Endothelial cell of umbilical vein (primary cell): ENCODE results near the gene LSM7. TPM values are rescaled to one million over a fixed set of nuclear protein-coding genes. Genes with fewer than 3 reads are reported as not detected.

Experiments used
- BruUV-seq: library from RNA; stranded (reverse); fragments of 400-500 nt; replicated peaks from 2 replicates; lab custom pipeline; 2021; lab: Mats Ljungman, UMichigan
- CTCF ChIA-PET: fragments of 300-600, 350-600 bp; sonication (Branson Sonifier 250); formaldehyde crosslinking; loops from one replicate; lab custom pipeline; 2021; ENCODE audit warnings: antibody characterized with exemption, inconsistent platforms; lab: Charles Lee
- POLR2A ChIA-PET: fragments of 300-600, 350-600 bp; sonication (Branson Sonifier 250); formaldehyde crosslinking; loops from one replicate; lab custom pipeline; 2021; ENCODE audit warnings: antibody characterized with exemption, inconsistent platforms; lab: Charles Lee
- DNase-seq: peaks from one replicate; pipeline ENCODE4 v3.0.0-alpha.2; 2011; ENCODE audit warnings: low read depth, low spot score
- FAIRE-seq: peaks from 2 replicates; lab custom pipeline; 2011; peaks lifted over from hg19 to GRCh38; lab: Jason Lieb, UNC
- H2AFZ ChIP-seq: 2 replicates; pipeline ENCODE4 v1.6.0; 2012; ENCODE audit warnings: low read depth, low read length, control low read depth, inconsistent platforms
- H3K27ac ChIP-seq: 2 replicates; pipeline ENCODE4 v1.5.1; 2011; ENCODE audit warnings: low read depth, mild to moderate bottlenecking, control low read depth, low read length, moderate library complexity; ENCODE audit not compliant: insufficient read depth
- H3K27me3 ChIP-seq, 2 experiments: 2 replicates each; pipeline versions ENCODE4 v1.6.0 to v1.6.1; 2011; ENCODE audit warnings: low read length in 2 of 2, mixed read lengths in 1 of 2; ENCODE audit not compliant: control insufficient read depth in 2 of 2, insufficient read depth in 2 of 2
- H3K36me3 ChIP-seq, 2 experiments: 2 replicates in 1 of 2; 3 replicates in 1 of 2; pipeline ENCODE4 v1.5.1; 2011; ENCODE audit warnings: low read length in 2 of 2, mild to moderate bottlenecking in 1 of 2, moderate library complexity in 1 of 2; ENCODE audit not compliant: control insufficient read depth in 2 of 2, insufficient read depth in 2 of 2; ENCODE audit errors: extremely low read depth in 1 of 2
- H3K4me1 ChIP-seq: 3 replicates; pipeline ENCODE4 v1.5.1; 2011; ENCODE audit warnings: mild to moderate bottlenecking, low read length; ENCODE audit not compliant: control insufficient read depth, insufficient read depth; ENCODE audit errors: extremely low read depth
- H3K4me2 ChIP-seq: 2 replicates; pipeline ENCODE4 v1.6.1; 2011; ENCODE audit warnings: low read length, control low read depth, mixed read lengths; ENCODE audit not compliant: insufficient read depth
- H3K4me3 ChIP-seq, 3 experiments: fragments of 200-600 bp in 1 of 3; sonication (generic), shearing (Covaris generic) in 1 of 3; replicated peaks in 1 of 3; 2 replicates each; pipeline ENCODE4 v1.5.1; 2011 to 2016; ENCODE audit warnings: control low read depth in 3 of 3, low read length in 3 of 3, mild to moderate bottlenecking in 2 of 3, inconsistent platforms in 1 of 3, low read depth in 1 of 3, moderate library complexity in 1 of 3; ENCODE audit not compliant: insufficient read depth in 1 of 3
- H3K79me2 ChIP-seq: 2 replicates; pipeline ENCODE4 v1.6.0; 2012; ENCODE audit warnings: low read length, inconsistent platforms; ENCODE audit not compliant: control insufficient read depth, insufficient read depth
- H3K9ac ChIP-seq: replicated peaks from 2 replicates; pipeline ENCODE3; 2011; ENCODE audit warnings: low read length, control low read depth; ENCODE audit not compliant: insufficient read depth; ENCODE audit errors: extremely low read depth
- H3K9me1 ChIP-seq: replicated peaks from 3 replicates; pipeline ENCODE4 v1.6.0; 2011; ENCODE audit warnings: mild to moderate bottlenecking, low read length; ENCODE audit not compliant: control insufficient read depth, insufficient read depth; ENCODE audit errors: extremely low read depth
- H3K9me3 ChIP-seq: replicated peaks from 2 replicates; pipeline ENCODE4 v1.5.1; 2012; ENCODE audit warnings: low read length, inconsistent platforms; ENCODE audit not compliant: control insufficient read depth, insufficient read depth
- H4K20me1 ChIP-seq: replicated peaks from 2 replicates; pipeline ENCODE3; 2011; ENCODE audit warnings: mild to moderate bottlenecking, low read length; ENCODE audit not compliant: control insufficient read depth, insufficient read depth; ENCODE audit errors: extremely low read depth
- CTCF ChIP-seq, 2 donors: IDR thresholded peaks; 1 replicate in 1 of 2; 2 replicates in 1 of 2; pipeline ENCODE4 v1.5.1; 2011; ENCODE audit warnings: low read length in 2 of 2, mild to moderate bottlenecking in 2 of 2, moderate library complexity in 2 of 2, control low read depth in 1 of 2, inconsistent platforms in 1 of 2, low read depth in 1 of 2; ENCODE audit not compliant: insufficient read depth in 1 of 2; ENCODE audit errors: extremely low read depth in 1 of 2
- EZH2 ChIP-seq: IDR thresholded peaks from 2 replicates; pipeline ENCODE4 v1.6.1; 2012; ENCODE audit warnings: borderline replicate concordance, low read depth, mild to moderate bottlenecking, moderate library complexity, low read length, inconsistent platforms; ENCODE audit not compliant: severe bottlenecking
- FOS ChIP-seq: IDR thresholded peaks from 2 replicates; pipeline ENCODE4 v1.6.1; 2011; ENCODE audit warnings: mild to moderate bottlenecking, low read length, moderate library complexity, borderline replicate concordance; ENCODE audit not compliant: insufficient read depth
- GATA2 ChIP-seq: IDR thresholded peaks from 2 replicates; pipeline ENCODE4 v1.7.0; 2011; ENCODE audit warnings: low read depth, mild to moderate bottlenecking, moderate library complexity, mixed read lengths, low read length; ENCODE audit not compliant: insufficient read length, insufficient read depth
- JUN ChIP-seq: IDR thresholded peaks from 2 replicates; pipeline ENCODE4 v1.6.1; 2011; ENCODE audit warnings: borderline replicate concordance, low read depth; ENCODE audit not compliant: insufficient read length, insufficient read depth
- MAX ChIP-seq: IDR thresholded peaks from 2 replicates; pipeline ENCODE4 v1.6.1; 2011; ENCODE audit not compliant: insufficient read depth, insufficient read length
- MYC ChIP-seq: IDR thresholded peaks from one replicate; pipeline ENCODE4 v1.6.1; 2011; ENCODE audit warnings: mild to moderate bottlenecking, low read depth, low read length
- POLR2A ChIP-seq: IDR thresholded peaks from 2 replicates; pipeline ENCODE4 v1.6.1; 2012; ENCODE audit warnings: low read depth, mild to moderate bottlenecking, control low read depth, low read length
- POLR2AphosphoS5 ChIP-seq: IDR thresholded peaks from 2 replicates; pipeline ENCODE4 v1.6.1; 2012; ENCODE audit warnings: low read depth, mild to moderate bottlenecking, control low read depth, low read length, moderate library complexity; ENCODE audit not compliant: insufficient read depth
- dilution Hi-C: fragments of 300-500 bp; cut with MboI; formaldehyde crosslinking; loops from one replicate; pipeline ENCODE4 v1.15.0; 2019; ENCODE audit warnings: low sequenced_read_pairs; ENCODE audit not compliant: extremely low pct_ligation_motif_present
- intact Hi-C: fragments of 100-400 bp; cut with micrococcal nuclease; formaldehyde crosslinking; loops from one replicate; pipeline ENCODE4 v1.10.0; 2022
- polyA plus RNA-seq, 4 experiments: library from polyadenylated mRNA; depleted of rRNA in 3 of 4; stranded (reverse) in 3 of 4; unstranded in 1 of 4; fragments of >200 nt; gene quantifications; 2 replicates each; pipeline versions ENCODE4 v1.2.1 to v1.2.3, GENCODE V29; 2011 to 2012; ENCODE audit warnings: missing spikeins in 1 of 4
- total RNA-seq: library from RNA; stranded (reverse); gene quantifications from 2 replicates; pipeline ENCODE4 v1.2.3, GENCODE V29; 2021

LSM7 gene
- total and polyA plus RNA-seq, 2 donors (not counting 3 experiments of a cell fraction or from before 2014, with no cell fraction given): 124 to 673 TPM

GRCh38 chr19:2311093-2311492 is 17.3 kb downstream of the LSM7 start:
- Histone ChIP-seq H3K9ac (no peak overlapping the region), H3K9me1 (no peaks in the 10 kb centered on the region), H3K27ac (no peak overlapping the region), H3K4me2 (no peak overlapping the region), H3K4me1 (no peaks in the 10 kb centered on the region), H3K79me2 (no peaks in the 10 kb centered on the region), H3K9me3 (peaks cover 2% of the 10 kb centered on the region), H3K36me3 (no peaks in the 10 kb centered on the region), H3K27me3 (peaks cover 10 to 31% of the 10 kb centered on the region in 2 experiments), H3K4me3 (no peak overlapping the region), H2AFZ (no peak overlapping the region), H4K20me1 (no peaks in the 10 kb centered on the region)
- intact Hi-C loops (loop anchor here (10.0 kb wide), 1 partner anchor 376 kb away; no protein-coding TSS in a partner anchor), dilution Hi-C loops (no loop called here)
- TF ChIP-seq CTCF (IDR thresholded peaks at IDR 0.05; ENCODE audit: extremely low read depth in 1 of 2, insufficient read depth in 1 of 2, low read depth in 1 of 2, low read length in 2 of 2) (no peak), FOS (no peak), MAX (no peak), JUN (no peak), POLR2AphosphoS5 (no peak), GATA2 (no peak), MYC (no peak), POLR2A (no peak), EZH2 (no peak)
- POLR2A ChIA-PET: no interaction called here
- DNase-seq: no peak
- CTCF ChIA-PET: interaction anchor here (1.4 kb wide), 1 partner anchor 17 kb away, joined by 5 read pairs; the partner anchor contains the start of gene LSM7
- no peak for FAIRE-seq
- no TSS peak for BruUV-seq
